Measurements from ENCODE around the gene TNKS1BP1. TPM values are rescaled to one million over a fixed set of nuclear protein-coding genes. Genes with fewer than 3 reads are reported as not detected.

Gene TNKS1BP1
- total and polyA plus RNA-seq, 9 of the 15 experiments (the other 6 are each of a cell fraction or from before 2014, with no cell fraction given), result 1.1 to 47.2 (median 10.9) TPM

GRCh38 chr11:57251491-57252104 is 73.2 kb downstream of the TNKS1BP1 start (continued):
- TF ChIP-seq SAP30 (IDR thresholded peaks at IDR 0.05; ENCODE audit: borderline replicate concordance, insufficient read depth, low read depth, low read length, poor library complexity, severe bottlenecking), result no peak
- TF ChIP-seq ETV6 (IDR thresholded peaks at IDR 0.05; ENCODE audit: borderline replicate concordance in 1 of 2, low read depth in 2 of 2, low read length in 1 of 2), result no peak
- TF ChIP-seq ETV6 (CRISPR knock-in tag; IDR thresholded peaks at IDR 0.05; ENCODE audit: borderline replicate concordance), result no peak
- TF ChIP-seq ARID1B (IDR thresholded peaks at IDR 0.05), result peak; percentile 56
- no peak for TF ChIP-seq SMAD3 (CRISPR knock-in tag; conservative IDR thresholded peaks at IDR 0.05)
- TF ChIP-seq ZNF354B (CRISPR knock-in tag; IDR thresholded peaks at IDR 0.05), result no peak
- peak; percentile 77 for TF ChIP-seq C11orf30 (IDR thresholded peaks at IDR 0.05; ENCODE audit: low read depth)
- TF ChIP-seq NONO (IDR thresholded peaks at IDR 0.05; ENCODE audit: low read depth in 2 of 2, low read length in 1 of 2), result no peak
- TF ChIP-seq ZNF77 (CRISPR knock-in tag; IDR thresholded peaks at IDR 0.05), result no peak
- no peak for TF ChIP-seq NRF1 (conservative IDR thresholded peaks at IDR 0.05 in 1 of 2, IDR thresholded peaks at IDR 0.05 in 1 of 2)
- TF ChIP-seq KLF13 (tag; IDR thresholded peaks at IDR 0.05; ENCODE audit: borderline replicate concordance, low read depth), result no peak
- TF ChIP-seq NCOA2 (IDR thresholded peaks at IDR 0.05; ENCODE audit: partially characterized antibody in 2 of 2), result peak in 1 of 2 experiments; percentile 68
- TF ChIP-seq ATF1 (CRISPR knock-in tag; IDR thresholded peaks at IDR 0.05), result no peak
- TF ChIP-seq ATF1 (tag; IDR thresholded peaks at IDR 0.05), result no peak
- TF ChIP-seq KDM4B (IDR thresholded peaks at IDR 0.05; ENCODE audit: borderline replicate concordance in 2 of 2, low read depth in 1 of 2), result no peak
- TF ChIP-seq MTF1 (CRISPR knock-in tag; IDR thresholded peaks at IDR 0.05; ENCODE audit: borderline replicate concordance), result no peak
- no peak for TF ChIP-seq MIER1 (IDR thresholded peaks at IDR 0.05; ENCODE audit: low read depth)
- TF ChIP-seq GABPB2 (CRISPR knock-in tag; conservative IDR thresholded peaks at IDR 0.05), result no peak
- TF ChIP-seq CBX5 (IDR thresholded peaks at IDR 0.05; ENCODE audit: borderline replicate concordance, low read depth), result no peak
- TF ChIP-seq MAFG (tag; conservative IDR thresholded peaks at IDR 0.05), result 0 out of 2 replicates have a peak, but pooled peaks have one; percentile 37
- TF ChIP-seq FOXP1 (CRISPR knock-in tag; IDR thresholded peaks at IDR 0.05), result no peak
- TF ChIP-seq ZNF280A (IDR thresholded peaks at IDR 0.05; ENCODE audit: low read depth, partially characterized antibody), result no peak
- TF ChIP-seq CBX1 (IDR thresholded peaks at IDR 0.05; ENCODE audit: low read depth), result no peak
- no peak for TF ChIP-seq ZBTB5 (IDR thresholded peaks at IDR 0.05)
- no peak for TF ChIP-seq PHTF2 (CRISPR knock-in tag; IDR thresholded peaks at IDR 0.05)
- no peak for TF ChIP-seq ARHGAP35 (IDR thresholded peaks at IDR 0.05; ENCODE audit: partially characterized antibody)
- TF ChIP-seq STAT5A (IDR thresholded peaks at IDR 0.05; ENCODE audit: borderline replicate concordance, low read length), result no peak

All from K562 (cell line).